Calu3 (cell line): Measurements from ENCODE around the gene IQCF6. TPM values are rescaled to one million over a fixed set of nuclear protein-coding genes. Genes with fewer than 3 reads are reported as not detected.

Experiments used
- BruUV-seq: library from RNA; stranded (reverse); fragments of 400-500 nt; replicated peaks from 2 replicates; lab custom pipeline; 2021; lab: Mats Ljungman, UMichigan
- CTCF ChIA-PET: fragments of 300-600 bp; sonication (Branson Sonifier 250); formaldehyde crosslinking; loops from one replicate; lab custom pipeline; 2022; ENCODE audit warnings: antibody characterized with exemption; lab: Charles Lee
- DNase-seq: peaks from one replicate; pipeline ENCODE4 v3.0.0; 2022
- H3K27ac Mint-ChIP-seq: one replicate; pipeline ENCODE4 v1.8.0; 2022; ENCODE audit warnings: mixed read lengths; ENCODE audit not compliant: unreplicated experiment
- H3K27me3 Mint-ChIP-seq: one replicate; pipeline ENCODE4 v1.8.0; 2022; ENCODE audit warnings: mixed read lengths; ENCODE audit not compliant: unreplicated experiment
- H3K36me3 Mint-ChIP-seq: one replicate; pipeline ENCODE4 v1.8.0; 2022; ENCODE audit warnings: mild to moderate bottlenecking, moderate library complexity, mixed read lengths; ENCODE audit not compliant: insufficient read depth, unreplicated experiment
- H3K4me1 Mint-ChIP-seq: one replicate; pipeline ENCODE4 v1.8.0; 2022; ENCODE audit warnings: mild to moderate bottlenecking, low read depth, mixed read lengths; ENCODE audit not compliant: unreplicated experiment
- H3K4me3 Mint-ChIP-seq: one replicate; pipeline ENCODE4 v1.8.0; 2022; ENCODE audit warnings: mild to moderate bottlenecking, low read depth, moderate library complexity, mixed read lengths; ENCODE audit not compliant: unreplicated experiment
- H3K9me3 Mint-ChIP-seq: one replicate; pipeline ENCODE4 v1.8.0; 2022; ENCODE audit warnings: low read depth, mixed read lengths; ENCODE audit not compliant: unreplicated experiment
- CTCF ChIP-seq: fragments of 200-600 bp; IDR thresholded peaks from one replicate; pipeline ENCODE4 v1.8.0; 2022; ENCODE audit warnings: antibody characterized with exemption; ENCODE audit not compliant: unreplicated experiment
- intact Hi-C: fragments of 100-400 bp; cut with micrococcal nuclease; formaldehyde crosslinking; loops from one replicate; pipeline ENCODE4 v1.10.0; 2022; ENCODE audit not compliant: unreplicated experiment
- total RNA-seq: library from RNA; stranded (reverse); gene quantifications from 2 replicates; pipeline ENCODE4 v1.2.3, GENCODE V29; 2022

Gene IQCF6
- total RNA-seq, 1 experiment from 2014 or later, result not detected

- CTCF ChIA-PET, result no interaction called here
- Mint-ChIP-seq H3K27ac (no peak overlapping the region), H3K4me1 (peaks cover 11% of the 10 kb centered on the region), H3K4me3 (no peak overlapping the region), H3K9me3 (no peaks in the 10 kb centered on the region), H3K36me3 (no peaks in the 10 kb centered on the region), H3K27me3 (peaks cover 14% of the 10 kb centered on the region)
- intact Hi-C loops, result no loop called here
- BruUV-seq, result no TSS peak
- no peak for DNase-seq
- no peak for TF ChIP-seq CTCF
Measured at GRCh38 chr3:51733859-51734571, 45.0 kb downstream of the IQCF6 start.

GRCh38 chr3:51729042-51729633 lies 49.9 kb downstream of the IQCF6 start:
- intact Hi-C loops, result no loop called here
- Mint-ChIP-seq H3K4me3 (no peak overlapping the region), H3K36me3 (no peaks in the 10 kb centered on the region), H3K9me3 (no peaks in the 10 kb centered on the region), H3K4me1 (peaks cover 16% of the 10 kb centered on the region), H3K27ac (no peak overlapping the region), H3K27me3 (no peaks in the 10 kb centered on the region)
- TF ChIP-seq CTCF, result no peak
- CTCF ChIA-PET, result no interaction called here
- no peak for DNase-seq
- BruUV-seq, result no TSS peak

Other genes with a start within 250 kb of the IQCF6 start
- gene RAD54L2, start 240.5 kb downstream of the IQCF6 start, total RNA-seq, result 22.9 and 23.6 TPM in 2 replicates
- 37.0 and 44.9 TPM in 2 replicates for gene TEX264, start 108.0 kb downstream of the IQCF6 start, total RNA-seq
- 0.57 and 0.81 TPM in 2 replicates for gene GRM2, start 72.2 kb downstream of the IQCF6 start, total RNA-seq
- not detected in 2 replicates for gene IQCF2, start 82.4 kb upstream of the IQCF6 start, total RNA-seq
- not detected in 2 replicates for gene IQCF5, start 96.4 kb upstream of the IQCF6 start, total RNA-seq
- gene IQCF1, start 124.1 kb upstream of the IQCF6 start, total RNA-seq, result not detected in 2 replicates
- 39.3 and 40.3 TPM in 2 replicates for gene RRP9, start 162.7 kb upstream of the IQCF6 start, total RNA-seq
- 15.0 and 20.4 TPM in 2 replicates for gene PARP3, start 163.1 kb upstream of the IQCF6 start, total RNA-seq
- not detected in 2 replicates for gene GPR62, start 176.1 kb upstream of the IQCF6 start, total RNA-seq
- gene PCBP4, start 188.2 kb upstream of the IQCF6 start, total RNA-seq, result 29.8 and 31.5 TPM in 2 replicates
- 39.8 and 45.4 TPM in 2 replicates for gene ABHD14B, start 194.8 kb upstream of the IQCF6 start, total RNA-seq
- 6.6 and 7.3 TPM in 2 replicates for gene ABHD14A, start 195.8 kb upstream of the IQCF6 start, total RNA-seq
- gene ACY1, start 204.3 kb upstream of the IQCF6 start, total RNA-seq, result 71.6 and 74.9 TPM in 2 replicates
- gene RPL29, start 216.7 kb upstream of the IQCF6 start, total RNA-seq, result 747 and 782 TPM in 2 replicates